ENCODE results near the gene FAM187B.

DNA sequence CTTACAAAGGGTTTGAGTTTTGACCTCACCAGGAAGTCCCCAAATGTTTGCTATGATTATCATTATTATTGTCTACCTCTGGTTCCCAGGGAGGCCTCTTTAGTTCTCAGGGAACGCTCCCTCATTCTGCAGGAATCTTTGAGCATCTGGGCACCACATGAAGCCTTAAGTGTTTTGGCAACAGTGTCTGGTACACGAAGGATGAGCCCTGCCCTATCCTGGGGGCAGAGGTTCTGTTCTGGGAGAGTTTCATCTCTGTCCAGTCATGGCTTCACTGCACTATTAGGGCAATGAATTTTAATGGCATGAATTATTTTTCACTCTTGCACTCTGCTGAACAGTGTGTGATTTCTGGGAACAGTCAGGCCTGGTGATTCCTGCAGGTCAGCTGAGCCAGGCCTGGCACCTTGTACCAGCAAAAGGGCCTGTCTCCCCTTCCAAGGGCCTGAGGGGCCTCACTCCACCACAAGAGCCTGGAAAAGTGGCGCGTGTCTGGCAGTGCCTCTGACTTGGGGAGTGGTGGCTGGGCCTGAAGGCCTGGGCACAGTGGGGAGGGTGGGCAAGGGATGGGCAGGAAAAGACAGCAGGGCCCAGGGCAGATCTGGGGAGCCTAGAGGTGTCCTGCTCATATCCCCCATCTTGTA, 4.6 kb downstream of the FAM187B start:
- TF ChIP-seq, protein P1, sequence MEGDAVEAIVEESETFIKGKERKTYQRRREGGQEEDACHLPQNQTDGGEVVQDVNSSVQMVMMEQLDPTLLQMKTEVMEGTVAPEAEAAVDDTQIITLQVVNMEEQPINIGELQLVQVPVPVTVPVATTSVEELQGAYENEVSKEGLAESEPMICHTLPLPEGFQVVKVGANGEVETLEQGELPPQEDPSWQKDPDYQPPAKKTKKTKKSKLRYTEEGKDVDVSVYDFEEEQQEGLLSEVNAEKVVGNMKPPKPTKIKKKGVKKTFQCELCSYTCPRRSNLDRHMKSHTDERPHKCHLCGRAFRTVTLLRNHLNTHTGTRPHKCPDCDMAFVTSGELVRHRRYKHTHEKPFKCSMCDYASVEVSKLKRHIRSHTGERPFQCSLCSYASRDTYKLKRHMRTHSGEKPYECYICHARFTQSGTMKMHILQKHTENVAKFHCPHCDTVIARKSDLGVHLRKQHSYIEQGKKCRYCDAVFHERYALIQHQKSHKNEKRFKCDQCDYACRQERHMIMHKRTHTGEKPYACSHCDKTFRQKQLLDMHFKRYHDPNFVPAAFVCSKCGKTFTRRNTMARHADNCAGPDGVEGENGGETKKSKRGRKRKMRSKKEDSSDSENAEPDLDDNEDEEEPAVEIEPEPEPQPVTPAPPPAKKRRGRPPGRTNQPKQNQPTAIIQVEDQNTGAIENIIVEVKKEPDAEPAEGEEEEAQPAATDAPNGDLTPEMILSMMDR (IDR thresholded peaks at IDR 0.05; ENCODE audit: low read depth, low read length), result no peak
- TF ChIP-seq EZH2phosphoT487 (IDR thresholded peaks at IDR 0.05; ENCODE audit: low read depth), result no peak

Data from OCI-LY3 (cell line).